Fibroblast of lung (primary cell): ENCODE results near the gene METRNL. TPM values are rescaled to one million over a fixed set of nuclear protein-coding genes. Genes with fewer than 3 reads are reported as not detected.

ENCODE experiments used
- DNase-seq, 2 donors: peaks; one replicate each; pipeline versions ENCODE4 v3.0.0 to v3.0.0-alpha.2; 2010; ENCODE audit warnings: low read depth in 2 of 2
- H2AFZ ChIP-seq: 2 replicates; pipeline ENCODE4 v1.5.1; 2012; ENCODE audit warnings: low read length, control low read depth, inconsistent platforms
- H3K27ac ChIP-seq: 2 replicates; pipeline ENCODE4 v1.5.1; 2011; ENCODE audit warnings: low read length, control low read depth; ENCODE audit not compliant: insufficient read depth
- H3K27me3 ChIP-seq: 2 replicates; pipeline ENCODE4 v1.5.1; 2011; ENCODE audit warnings: mild to moderate bottlenecking, low read length; ENCODE audit not compliant: control insufficient read depth, insufficient read depth
- H3K36me3 ChIP-seq: 2 replicates; pipeline ENCODE4 v1.5.1; 2011; ENCODE audit warnings: low read length; ENCODE audit not compliant: control insufficient read depth, insufficient read depth
- H3K4me1 ChIP-seq: 2 replicates; pipeline ENCODE4 v1.5.1; 2011; ENCODE audit warnings: low read length; ENCODE audit not compliant: control insufficient read depth, insufficient read depth; ENCODE audit errors: extremely low read depth
- H3K4me2 ChIP-seq: 2 replicates; pipeline ENCODE4 v1.5.1; 2011; ENCODE audit warnings: low read length, control low read depth; ENCODE audit not compliant: insufficient read depth; ENCODE audit errors: extremely low read depth
- H3K4me3 ChIP-seq, 4 experiments: fragments of 200-600 bp in 1 of 4; sonication (generic) in 1 of 4; replicated peaks in 1 of 4; 2 replicates each; pipeline ENCODE4 v1.5.1; 2011 to 2016; ENCODE audit warnings: low read length in 4 of 4, low read depth in 3 of 4, mild to moderate bottlenecking in 3 of 4, control low read depth in 2 of 4, inconsistent platforms in 1 of 4, mixed read lengths in 1 of 4; ENCODE audit not compliant: insufficient read depth in 1 of 4; ENCODE audit errors: control extremely low read depth in 1 of 4
- H3K79me2 ChIP-seq: 2 replicates; pipeline ENCODE4 v1.5.1; 2012; ENCODE audit warnings: mild to moderate bottlenecking, low read length, inconsistent platforms; ENCODE audit not compliant: control insufficient read depth, insufficient read depth
- H3K9ac ChIP-seq: 2 replicates; pipeline ENCODE4 v1.5.1; 2011; ENCODE audit warnings: mild to moderate bottlenecking, low read length, control low read depth; ENCODE audit not compliant: insufficient read depth
- H3K9me3 ChIP-seq: 2 replicates; pipeline ENCODE4 v1.5.1; 2012; ENCODE audit warnings: low read depth, low read length; ENCODE audit not compliant: control insufficient read depth, insufficient read depth
- H4K20me1 ChIP-seq: 2 replicates; pipeline ENCODE4 v1.5.1; 2011; ENCODE audit warnings: low read length; ENCODE audit not compliant: control insufficient read depth, insufficient read depth; ENCODE audit errors: extremely low read depth
- CTCF ChIP-seq, 2 donors: IDR thresholded peaks in 1 of 2; conservative IDR thresholded peaks in 1 of 2; 1 replicate in 1 of 2; 2 replicates in 1 of 2; pipeline ENCODE4 v1.5.1; 2011 to 2012; ENCODE audit warnings: low read length in 2 of 2, control low read depth in 1 of 2, inconsistent platforms in 1 of 2, low read depth in 1 of 2, mild to moderate bottlenecking in 1 of 2
- EZH2 ChIP-seq: IDR thresholded peaks from 2 replicates; pipeline ENCODE4 v1.5.1; 2012; ENCODE audit warnings: low read length, control low read depth, mild to moderate bottlenecking; ENCODE audit errors: missing control alignments
- polyA plus RNA-seq, 2 donors: library from polyadenylated mRNA; depleted of rRNA in 1 of 2; stranded (reverse) in 1 of 2; unstranded in 1 of 2; fragments of >200 nt; gene quantifications; 2 replicates each; pipeline ENCODE4 v1.2.1, GENCODE V29; 2011 to 2012; ENCODE audit warnings: missing spikeins in 1 of 2
- total RNA-seq: library from RNA; depleted of rRNA; stranded (reverse); fragments of >200 nt; gene quantifications from 2 replicates; pipeline ENCODE4 v1.2.1, GENCODE V29; 2014

METRNL gene
- total and polyA plus RNA-seq, 2 donors (not counting 1 experiment from before 2014, with no cell fraction given), result 27.0 to 120 TPM

- TF ChIP-seq EZH2 (no peak), CTCF (conservative IDR thresholded peaks at IDR 0.05 in 1 of 2, IDR thresholded peaks at IDR 0.05 in 1 of 2; ENCODE audit: low read depth in 1 of 2, low read length in 2 of 2) (no peak)
- Histone ChIP-seq H3K27ac (no peak overlapping the region), H3K9ac (no peak overlapping the region), H3K9me3 (no peaks in the 10 kb centered on the region), H3K27me3 (no peaks in the 10 kb centered on the region), H3K4me2 (no peak overlapping the region), H4K20me1 (no peaks in the 10 kb centered on the region), H3K4me1 (peaks cover 10% of the 10 kb centered on the region), H3K36me3 (no peaks in the 10 kb centered on the region), H2AFZ (no peak overlapping the region), H3K79me2 (no peaks in the 10 kb centered on the region), H3K4me3 (no peak overlapping the region)
- DNase-seq, result no peak
These were observed 35.8 kb downstream of the METRNL start for GRCh38 chr17:83115202-83115651.

- Histone ChIP-seq H3K9me3 (no peaks in the 10 kb centered on the region), H3K4me2 (no peak overlapping the region), H3K79me2 (no peaks in the 10 kb centered on the region), H3K27ac (no peak overlapping the region), H3K4me1 (peaks cover 7% of the 10 kb centered on the region), H2AFZ (no peak overlapping the region), H3K9ac (no peak overlapping the region), H3K36me3 (no peaks in the 10 kb centered on the region), H3K27me3 (no peaks in the 10 kb centered on the region), H4K20me1 (no peaks in the 10 kb centered on the region), H3K4me3 (no peak overlapping the region)
- no peak for DNase-seq
- TF ChIP-seq CTCF (conservative IDR thresholded peaks at IDR 0.05 in 1 of 2, IDR thresholded peaks at IDR 0.05 in 1 of 2; ENCODE audit: low read depth in 1 of 2, low read length in 2 of 2) (no peak), EZH2 (no peak)
These were observed 36.4 kb downstream of the METRNL start for GRCh38 chr17:83115832-83116231.

- H3K4me2 ChIP-seq, result no peak overlapping the region
These were observed 36.9 kb downstream of the METRNL start for GRCh38 chr17:83116311-83116771.

More at GRCh38 chr17:83116311-83116771, 36.9 kb downstream of the METRNL start:
- H3K9me3 ChIP-seq, result no peaks in the 10 kb centered on the region
- no peak overlapping the region for H3K27ac ChIP-seq
- no peak overlapping the region for H3K9ac ChIP-seq
- TF ChIP-seq CTCF (conservative IDR thresholded peaks at IDR 0.05 in 1 of 2, IDR thresholded peaks at IDR 0.05 in 1 of 2; ENCODE audit: low read depth in 1 of 2, low read length in 2 of 2), result no peak
- no peak for TF ChIP-seq EZH2
- no peaks in the 10 kb centered on the region for H4K20me1 ChIP-seq
- no peak overlapping the region for H2AFZ ChIP-seq
- no peak for DNase-seq
- no peak overlapping the region for H3K4me3 ChIP-seq
- no peaks in the 10 kb centered on the region for H3K79me2 ChIP-seq
- no peaks in the 10 kb centered on the region for H3K36me3 ChIP-seq
- no peaks in the 10 kb centered on the region for H3K27me3 ChIP-seq
- H3K4me1 ChIP-seq, result peaks cover 2% of the 10 kb centered on the region
